Stimulated activated CD8-positive, alpha-beta memory T cell treated with anti-CD3 and anti-CD28 coated beads, Interleukin-12 subunit alpha, Interleukin-12 subunit beta, amount 100 ng/mL, for 24 hours (primary cell): Measurements from ENCODE around the gene CLCN7.
A peak's percentile ranks its signal among the peaks of the same experiment; 100 is the strongest.

Source experiments
- DNase-seq: peaks from one replicate; pipeline ENCODE4 v3.0.0-alpha.2; 2020; ENCODE audit errors: extremely low read depth

Gene CLCN7, protein sequence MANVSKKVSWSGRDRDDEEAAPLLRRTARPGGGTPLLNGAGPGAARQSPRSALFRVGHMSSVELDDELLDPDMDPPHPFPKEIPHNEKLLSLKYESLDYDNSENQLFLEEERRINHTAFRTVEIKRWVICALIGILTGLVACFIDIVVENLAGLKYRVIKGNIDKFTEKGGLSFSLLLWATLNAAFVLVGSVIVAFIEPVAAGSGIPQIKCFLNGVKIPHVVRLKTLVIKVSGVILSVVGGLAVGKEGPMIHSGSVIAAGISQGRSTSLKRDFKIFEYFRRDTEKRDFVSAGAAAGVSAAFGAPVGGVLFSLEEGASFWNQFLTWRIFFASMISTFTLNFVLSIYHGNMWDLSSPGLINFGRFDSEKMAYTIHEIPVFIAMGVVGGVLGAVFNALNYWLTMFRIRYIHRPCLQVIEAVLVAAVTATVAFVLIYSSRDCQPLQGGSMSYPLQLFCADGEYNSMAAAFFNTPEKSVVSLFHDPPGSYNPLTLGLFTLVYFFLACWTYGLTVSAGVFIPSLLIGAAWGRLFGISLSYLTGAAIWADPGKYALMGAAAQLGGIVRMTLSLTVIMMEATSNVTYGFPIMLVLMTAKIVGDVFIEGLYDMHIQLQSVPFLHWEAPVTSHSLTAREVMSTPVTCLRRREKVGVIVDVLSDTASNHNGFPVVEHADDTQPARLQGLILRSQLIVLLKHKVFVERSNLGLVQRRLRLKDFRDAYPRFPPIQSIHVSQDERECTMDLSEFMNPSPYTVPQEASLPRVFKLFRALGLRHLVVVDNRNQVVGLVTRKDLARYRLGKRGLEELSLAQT

DNA sequence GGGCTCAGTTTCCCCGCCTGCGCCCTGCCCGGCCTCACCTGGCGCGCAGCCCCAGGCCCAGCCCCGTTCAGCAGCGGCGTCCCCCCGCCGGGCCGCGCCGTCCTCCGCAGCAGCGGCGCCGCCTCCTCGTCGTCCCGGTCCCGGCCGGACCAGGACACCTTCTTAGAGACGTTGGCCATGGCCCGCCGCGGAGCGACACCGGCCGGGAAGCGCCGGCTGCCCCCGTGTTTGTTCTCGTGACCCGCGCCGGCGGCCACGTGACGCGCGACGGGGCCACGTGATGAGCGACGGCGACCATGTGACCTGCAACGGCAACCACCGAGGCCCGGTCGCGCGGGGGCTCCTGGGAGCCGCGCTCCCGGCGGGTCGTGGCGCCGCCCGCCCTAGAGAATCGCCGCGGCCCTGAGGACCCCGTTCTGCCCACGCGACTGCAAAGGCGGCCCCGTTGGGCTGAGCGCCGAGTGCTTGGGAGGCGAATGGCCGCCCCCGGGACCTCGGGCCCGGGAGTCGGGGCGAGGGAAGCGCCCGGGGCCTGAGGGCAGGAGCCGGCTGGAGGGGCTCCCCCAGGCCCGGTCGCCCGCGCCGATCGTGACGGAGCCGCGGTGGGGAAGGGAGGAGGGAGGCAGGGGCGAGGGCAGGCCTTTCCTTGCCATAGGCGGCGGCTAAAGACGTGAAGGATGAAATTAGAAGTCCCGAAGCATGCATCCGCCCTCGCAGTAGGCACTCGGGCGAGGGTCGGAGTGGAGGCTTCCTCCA, at the start of gene CLCN7:
CLCN7 (minus strand) TSS at position 233 of the 756 bp plus-strand sequence; CDS start at position 179, 54 bp downstream.
- DNase-seq, result peak; percentile 66

DNA sequence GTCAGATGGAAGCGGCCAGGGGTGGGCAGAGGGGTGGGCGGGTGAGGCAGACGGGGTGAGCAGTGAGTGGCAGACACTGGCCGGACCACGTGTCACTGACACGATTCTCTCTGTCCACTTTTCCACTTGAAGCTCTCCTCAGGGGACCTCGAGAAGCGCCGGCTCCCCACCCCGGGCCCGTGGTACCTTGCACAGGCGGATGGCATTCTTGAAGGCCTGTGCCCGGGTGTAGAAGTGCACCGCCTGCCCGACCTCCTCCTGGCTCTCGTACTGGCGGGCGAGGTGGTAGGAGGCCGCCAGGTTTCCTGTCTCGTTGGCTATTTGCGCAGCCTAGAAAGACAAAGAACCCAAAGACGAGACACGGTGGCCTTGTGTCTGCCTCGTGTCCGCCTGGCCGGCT, 49.5 kb upstream of the CLCN7 start:
- no peak for DNase-seq

DNA sequence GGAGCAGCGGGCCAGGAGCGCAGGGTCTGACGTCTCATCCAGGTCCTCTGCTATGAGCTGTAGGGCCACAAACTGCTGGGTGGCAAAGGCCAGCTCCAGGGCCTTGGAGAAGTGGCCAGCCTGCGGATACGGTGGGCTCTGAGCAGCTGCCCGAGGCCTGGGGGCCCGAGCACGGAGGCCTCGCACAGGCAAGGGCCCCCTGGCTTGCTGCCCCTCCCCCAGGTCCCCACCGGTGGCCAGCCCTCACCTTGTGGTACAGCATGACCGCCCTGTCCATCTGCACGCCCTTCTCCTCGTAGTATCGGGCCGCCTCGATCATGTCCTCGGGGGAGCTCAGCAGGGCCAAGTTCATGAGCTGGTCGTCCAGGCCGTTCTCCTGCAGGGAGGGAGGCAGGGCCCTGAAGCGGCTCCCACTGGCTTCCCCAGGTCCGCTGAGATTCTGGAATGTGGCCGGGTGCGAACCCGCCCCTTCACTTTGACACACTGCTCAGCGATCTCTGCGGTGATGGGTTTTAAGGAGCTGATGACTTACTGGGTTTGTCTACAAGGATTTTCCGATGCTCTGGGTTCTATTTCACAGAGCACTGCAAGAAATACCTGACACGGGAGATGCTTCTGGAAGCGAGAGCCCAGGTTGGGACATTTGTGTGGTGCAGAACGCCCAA, 48.9 kb upstream of the CLCN7 start:
- no peak for DNase-seq

DNA sequence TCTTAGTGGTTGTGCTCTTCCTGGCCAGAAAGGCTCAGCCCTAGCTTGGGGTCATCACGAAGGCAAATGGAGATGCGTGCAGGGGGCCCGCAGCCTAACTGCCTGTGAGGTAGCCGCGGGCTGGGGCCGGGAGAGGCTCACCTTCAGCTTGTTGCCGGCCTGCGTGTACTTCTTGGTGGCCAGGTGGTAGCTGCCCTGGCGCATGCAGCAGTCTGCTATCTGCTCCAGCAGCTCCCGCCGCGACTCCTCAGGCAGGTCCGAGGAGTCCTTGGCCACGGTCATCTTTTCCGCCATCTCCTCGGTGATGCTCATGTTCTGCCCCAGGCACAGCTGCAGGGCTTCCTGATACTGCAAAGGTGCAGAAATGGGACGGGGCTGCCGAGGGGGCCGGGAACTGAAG, 45.6 kb upstream of the CLCN7 start:
- no peak for DNase-seq

DNA sequence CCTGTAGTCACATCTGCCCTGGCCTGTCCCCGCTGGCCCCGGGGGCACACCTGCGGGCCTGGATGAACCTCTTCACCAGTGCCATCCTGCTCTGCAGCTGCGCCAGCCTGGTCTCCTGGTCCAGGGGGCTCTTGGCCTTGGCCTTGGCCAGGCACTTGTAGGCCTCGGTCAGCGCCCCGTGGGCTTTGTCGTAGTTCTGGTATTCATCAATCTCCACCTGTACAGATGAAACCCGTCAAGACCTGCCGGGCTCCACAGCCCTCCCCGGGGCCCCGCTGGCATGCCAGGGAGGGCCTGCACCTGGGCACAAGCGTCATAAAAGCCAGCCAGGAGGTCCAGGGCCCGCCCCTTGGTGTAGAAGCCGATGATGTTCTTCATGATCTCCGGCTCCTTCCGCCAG, 45.0 kb upstream of the CLCN7 start:
- DNase-seq, result no peak

DNA sequence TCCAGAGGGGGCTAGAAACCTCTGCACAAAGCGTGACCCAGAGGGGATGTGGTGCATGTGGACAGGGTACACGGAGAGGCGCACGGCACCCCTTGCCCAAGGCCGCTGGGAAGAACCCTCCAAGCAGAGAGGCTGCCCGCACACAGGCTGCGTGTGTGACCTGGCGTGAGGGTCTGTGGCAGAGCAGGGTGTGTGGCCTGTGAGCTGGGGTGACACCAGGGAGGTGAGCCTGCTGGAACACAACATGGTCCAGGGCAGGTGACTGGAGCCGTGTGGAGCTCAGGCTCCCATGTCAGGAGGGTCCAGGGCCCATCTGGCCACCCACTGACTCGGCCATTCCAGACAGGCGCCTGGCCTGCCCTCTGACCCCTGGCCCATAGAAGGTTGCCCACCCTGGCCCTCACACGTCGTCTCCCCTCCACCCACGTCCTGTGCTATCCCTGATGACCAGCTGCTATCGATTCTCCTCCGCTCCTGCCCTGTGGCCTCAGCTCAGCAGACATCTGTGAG, 43.9 kb upstream of the CLCN7 start:
- no peak for DNase-seq

DNA sequence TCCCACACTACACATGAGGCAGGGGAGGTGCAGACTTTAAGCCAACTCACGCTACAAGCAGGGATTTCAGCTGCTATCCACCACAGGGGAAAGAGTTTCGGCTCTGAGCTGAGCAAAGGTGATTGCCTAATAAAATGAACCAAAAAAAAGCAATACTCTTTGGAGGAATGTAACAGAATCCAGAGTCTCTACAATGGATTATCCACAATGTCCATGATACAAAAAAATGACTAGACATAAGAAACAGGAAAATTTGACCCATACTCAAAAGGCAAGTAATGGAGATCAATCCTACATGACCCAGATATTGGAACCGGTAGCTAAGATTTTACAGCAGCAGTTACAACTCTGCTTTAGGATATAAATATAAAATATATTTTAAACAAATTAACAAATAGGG, 39.7 kb upstream of the CLCN7 start:
- DNase-seq, result no peak

DNA sequence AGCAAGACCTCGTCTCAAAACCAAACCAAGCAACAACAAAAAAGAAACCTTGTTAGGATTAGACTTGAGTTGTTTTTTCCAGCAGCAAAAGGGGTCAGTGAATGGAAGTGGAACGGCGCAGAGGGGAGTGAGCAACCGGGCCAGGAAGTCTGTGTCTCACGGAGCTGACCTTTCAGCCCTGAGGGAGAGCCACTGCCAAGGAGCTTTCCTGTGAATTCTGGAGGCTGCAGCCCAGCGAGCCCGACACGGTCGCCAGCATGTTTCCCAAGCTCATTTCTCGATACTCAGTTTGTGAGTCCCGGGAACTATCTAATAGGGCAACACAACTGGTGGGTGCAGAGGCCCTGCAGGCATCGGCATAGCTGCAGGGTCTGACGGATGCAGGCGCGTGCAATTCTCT, 37.9 kb upstream of the CLCN7 start:
- no peak for DNase-seq

DNA sequence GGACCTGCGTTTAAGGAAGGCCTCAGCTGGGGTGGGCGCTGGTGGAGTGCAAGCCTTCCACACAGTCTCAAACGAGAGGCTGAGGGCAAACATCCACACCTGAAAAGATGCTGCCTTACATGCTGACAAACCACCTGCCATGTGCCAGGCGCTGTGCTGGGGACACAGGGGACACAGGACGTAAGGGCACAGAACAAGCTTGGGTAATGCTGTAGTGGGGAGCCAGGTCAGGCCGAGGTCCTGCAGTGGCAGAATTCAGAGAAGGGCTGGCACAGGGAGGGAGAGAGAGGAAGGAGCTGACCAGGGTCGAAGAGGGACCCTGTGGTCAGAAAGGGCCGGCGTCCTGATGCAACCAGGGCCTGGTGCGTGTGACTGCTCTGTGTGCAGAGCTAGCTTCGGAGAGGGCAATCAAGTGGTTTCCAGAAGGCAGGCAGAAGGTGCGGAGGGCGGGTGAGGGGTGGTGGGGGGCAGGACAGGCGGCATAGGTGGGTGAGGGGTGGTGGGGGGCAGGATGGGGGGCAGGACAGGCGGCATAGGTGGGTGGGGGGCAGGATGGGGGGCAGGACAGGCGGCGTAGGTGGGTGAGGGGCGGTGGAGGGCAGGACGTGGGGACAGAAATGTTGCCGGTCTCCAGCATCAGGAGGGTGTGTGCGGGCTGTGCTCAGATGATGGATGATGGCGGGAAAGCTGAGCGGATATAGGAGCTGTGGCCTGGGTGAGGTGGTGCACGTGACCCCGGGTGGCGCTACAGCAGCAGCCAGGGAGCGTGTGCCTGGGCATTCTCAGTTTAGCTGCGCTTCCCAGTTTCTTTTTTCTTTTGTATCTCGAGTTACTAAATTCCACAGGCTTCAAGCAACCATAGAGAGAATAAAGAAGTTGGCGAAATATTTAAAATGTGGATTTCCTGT, 37.1 kb upstream of the CLCN7 start:
- no peak for DNase-seq

DNA sequence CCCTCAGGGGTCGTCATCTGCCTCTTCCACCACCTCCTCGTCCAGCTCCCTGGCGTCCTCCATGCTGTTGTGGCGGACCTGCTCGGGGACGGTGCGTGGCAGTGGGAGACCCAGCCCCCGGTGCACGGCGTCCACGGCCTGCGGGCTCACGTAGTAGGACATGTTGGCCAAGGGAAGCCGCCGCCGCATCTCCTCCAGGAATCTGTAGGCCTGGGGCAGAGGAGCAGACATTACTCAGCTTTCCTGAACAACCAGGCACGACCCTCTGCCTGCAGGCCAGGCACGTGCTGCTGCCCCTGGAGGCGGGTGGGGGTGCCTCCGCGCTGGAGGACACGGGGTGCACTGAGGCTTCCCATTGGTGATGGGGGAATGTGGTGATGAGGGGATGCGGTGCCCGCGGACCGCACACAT, 36.1 kb upstream of the CLCN7 start:
- no peak for DNase-seq

DNA sequence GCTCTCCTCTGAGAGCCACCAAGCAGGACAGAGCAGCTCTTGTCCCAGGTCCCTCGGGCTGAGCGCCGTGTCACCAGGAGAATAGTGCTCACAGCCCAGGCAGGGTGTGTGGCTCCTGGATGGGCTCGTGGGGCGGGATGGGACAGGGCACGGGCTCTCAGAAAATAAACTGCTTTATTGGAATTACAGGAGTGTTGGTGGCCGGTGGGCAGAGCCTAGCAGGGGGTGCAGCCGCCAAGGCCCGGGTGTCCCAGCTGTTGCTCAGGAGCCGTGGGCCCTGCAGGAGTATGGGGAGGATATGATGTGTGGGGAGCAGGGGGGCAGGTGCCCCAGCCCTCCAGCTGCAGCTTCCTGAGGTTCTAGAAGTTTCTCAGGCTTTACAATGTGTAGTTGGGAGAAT, 35.4 kb upstream of the CLCN7 start:
- DNase-seq, result no peak

DNA sequence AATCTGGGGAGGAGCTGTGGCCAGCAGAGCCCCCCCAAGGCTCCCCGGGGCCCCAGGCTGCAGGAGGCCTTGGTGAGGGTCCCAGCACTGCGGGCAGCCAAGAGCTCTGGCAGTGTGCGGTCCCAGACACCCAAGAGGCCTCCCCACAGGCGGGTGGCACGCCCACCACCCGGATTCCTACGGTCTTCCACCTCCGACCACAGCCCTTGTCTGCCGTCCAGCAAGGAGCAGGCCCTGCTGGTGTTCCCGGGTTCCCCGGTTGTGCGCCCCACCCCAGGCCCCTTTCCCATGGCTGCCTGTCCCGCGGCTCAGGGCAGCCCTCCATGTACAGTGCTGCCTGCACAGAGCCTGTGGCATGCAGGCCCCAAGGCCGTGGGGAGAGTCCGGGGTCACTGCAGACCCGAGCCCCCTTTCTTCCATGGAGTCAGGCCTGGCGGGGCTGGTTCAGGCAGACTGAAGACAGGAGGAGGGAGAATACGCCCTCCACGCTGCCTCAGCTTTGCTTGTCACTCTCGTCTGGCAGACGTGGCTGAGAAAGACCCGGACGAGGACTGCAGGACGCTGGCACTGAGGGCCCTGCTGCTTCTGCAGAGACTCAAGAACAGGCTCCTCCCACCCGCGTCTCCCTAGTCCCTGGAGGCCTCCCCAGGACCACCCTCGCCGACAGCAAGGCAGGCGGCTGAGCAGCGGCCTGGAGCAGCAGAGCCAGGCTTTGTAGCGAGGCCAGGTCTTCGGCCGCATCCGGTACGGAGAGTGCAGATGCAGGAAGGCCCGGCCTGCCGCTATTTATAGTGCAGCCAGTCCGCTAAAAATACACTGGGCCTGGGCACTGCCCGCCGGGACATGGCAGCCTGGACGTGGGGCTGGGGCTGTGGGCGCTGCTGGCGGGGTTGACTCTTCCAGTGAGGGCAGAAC, 34.7 kb upstream of the CLCN7 start:
- no peak for DNase-seq

DNA sequence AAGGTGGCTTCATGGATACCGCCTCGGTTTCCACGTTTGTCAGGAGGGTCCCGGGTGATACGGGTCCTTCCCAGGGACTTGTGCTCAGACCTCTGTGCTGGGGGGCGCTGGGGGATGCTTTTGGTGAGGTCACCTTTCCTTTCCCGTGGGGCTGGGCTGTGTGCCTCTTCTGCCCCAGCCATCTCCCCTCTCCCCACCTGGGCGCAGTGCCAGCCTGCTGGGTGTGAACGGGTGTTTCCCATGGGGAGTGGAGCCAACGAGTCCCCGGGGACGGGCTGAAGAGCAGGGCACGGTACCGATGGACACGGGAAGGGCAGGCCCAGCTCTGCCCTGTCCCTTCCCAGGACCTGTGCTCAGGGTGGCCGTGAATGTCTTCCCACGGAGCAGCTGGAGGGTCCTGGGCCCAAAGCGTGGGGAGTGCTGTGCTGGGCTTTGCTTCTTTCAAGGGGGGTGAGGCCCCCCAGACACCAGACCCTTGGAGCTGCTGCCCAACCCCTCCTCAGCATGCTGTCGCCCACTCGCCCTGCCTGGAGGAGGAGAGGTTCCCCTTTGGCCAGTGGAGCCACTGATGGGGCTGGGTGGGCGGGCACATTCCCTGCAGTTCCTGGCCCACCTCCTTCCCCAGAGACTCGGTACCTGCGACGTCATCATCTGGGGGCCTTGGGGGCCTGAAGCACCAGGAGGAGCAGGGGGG, 33.8 kb upstream of the CLCN7 start:
- DNase-seq, result no peak

DNA sequence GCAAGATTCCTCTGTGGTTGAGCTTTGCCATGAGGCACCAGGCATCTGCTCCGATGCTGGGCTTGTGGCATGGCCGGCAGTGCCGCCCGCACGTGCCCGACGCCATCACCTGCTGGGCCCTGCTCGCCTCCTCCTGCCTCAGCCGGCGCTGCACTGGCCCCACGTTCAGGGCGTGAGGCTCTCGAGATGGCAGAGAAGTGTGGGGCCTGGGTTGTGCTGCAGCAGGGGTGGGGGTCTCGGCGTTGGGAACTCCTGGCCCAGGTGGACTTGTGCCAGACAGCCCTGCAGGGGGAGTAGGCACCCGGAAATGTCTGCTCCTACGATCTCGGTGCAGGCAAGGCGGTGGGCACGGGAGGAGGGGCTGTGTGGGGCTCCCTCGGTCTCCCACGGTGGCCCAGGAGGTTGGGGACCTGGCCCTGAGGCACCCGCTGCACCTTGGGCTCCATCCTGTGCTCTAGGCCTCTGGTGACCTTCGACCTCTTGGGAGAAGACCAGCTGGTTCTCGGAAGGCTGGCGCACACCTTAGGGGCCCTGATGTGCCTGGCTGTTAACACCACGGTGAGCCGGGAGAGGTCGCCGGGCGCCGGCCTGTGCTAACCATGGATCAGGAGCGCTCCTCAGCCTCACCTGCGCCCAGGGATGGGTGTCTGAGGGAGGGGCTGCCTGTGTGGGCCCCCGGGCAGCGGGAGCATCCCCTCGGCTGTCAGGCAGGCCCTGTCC, 31.8 kb upstream of the CLCN7 start:
- DNase-seq, result no peak

DNA sequence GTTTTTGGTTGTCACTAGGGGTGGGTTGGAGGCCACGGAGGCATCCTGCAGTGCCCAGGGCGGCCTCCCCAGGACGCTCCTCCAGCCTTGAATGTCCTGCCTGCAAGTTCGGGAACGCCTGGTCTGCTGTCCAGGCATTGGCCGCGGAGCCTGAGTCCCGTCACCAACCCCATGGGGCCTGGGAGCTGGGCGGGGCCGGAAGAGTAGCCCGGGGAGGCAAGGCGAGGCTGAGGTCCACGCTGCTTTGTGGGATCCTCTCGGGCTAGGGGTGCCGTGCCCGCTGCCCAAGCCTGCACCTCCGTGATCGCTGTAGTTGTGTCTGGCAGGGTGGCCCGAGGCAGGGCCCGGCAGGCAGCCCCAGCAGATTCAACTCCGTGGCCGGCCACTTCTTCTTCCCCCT, 31.1 kb upstream of the CLCN7 start:
- no peak for DNase-seq

DNA sequence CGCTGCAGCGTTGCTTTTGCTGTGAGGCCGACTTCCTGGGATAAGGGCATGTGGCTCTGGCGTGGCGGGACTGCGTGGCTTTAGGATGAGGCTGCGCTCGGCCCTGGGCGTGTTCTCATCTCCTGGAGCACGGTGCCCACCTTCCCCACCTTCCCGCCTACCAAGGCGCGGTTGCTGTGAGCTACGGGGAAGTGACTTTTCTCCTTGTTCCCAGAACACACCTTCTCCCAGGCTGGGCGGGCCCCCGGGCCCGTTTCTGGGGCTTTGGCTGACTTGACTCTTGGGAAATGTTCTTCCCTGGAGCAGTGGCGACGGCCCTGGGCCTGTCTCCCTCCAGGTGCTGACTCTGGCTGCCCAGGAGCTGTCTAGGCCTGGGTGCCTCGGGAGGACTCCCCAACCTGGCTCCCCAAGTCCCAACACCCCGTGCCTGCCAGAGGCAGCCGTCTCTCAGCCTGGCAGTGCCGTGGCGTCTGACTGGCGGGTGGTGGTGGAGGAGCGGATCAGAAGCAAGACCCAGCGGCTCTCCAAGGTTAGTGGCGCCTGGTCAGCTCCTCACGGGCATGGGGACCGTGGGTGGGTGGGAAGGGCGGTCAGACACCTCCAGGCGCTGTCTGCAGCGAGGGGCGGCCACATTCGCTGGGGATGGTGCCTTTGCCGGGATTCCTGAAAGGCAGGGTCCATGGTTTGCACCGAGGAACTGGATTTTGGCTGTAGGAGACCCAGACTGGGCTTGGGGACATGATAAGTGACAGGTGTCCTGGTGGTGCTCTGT, 30.4 kb upstream of the CLCN7 start:
- DNase-seq, result no peak
